HG02981 (cell line): ENCODE measurements around the gene ZNF497.
A peak's percentile ranks its signal among the peaks of the same experiment; 100 is the strongest.
"Not testable (repeated sequence)": the region's sequence is repeated elsewhere in the genome, so short reads cannot be mapped to it uniquely, and the experiment has no call there.

Experiments used
- ATAC-seq: cut with Tn5 transposase; IDR thresholded peaks from one replicate; pipeline ENCODE4 v1.9.1; 2021; ENCODE audit warnings: mild to moderate bottlenecking, moderate library complexity; ENCODE audit not compliant: unreplicated experiment

The ZNF497 gene

DNA sequence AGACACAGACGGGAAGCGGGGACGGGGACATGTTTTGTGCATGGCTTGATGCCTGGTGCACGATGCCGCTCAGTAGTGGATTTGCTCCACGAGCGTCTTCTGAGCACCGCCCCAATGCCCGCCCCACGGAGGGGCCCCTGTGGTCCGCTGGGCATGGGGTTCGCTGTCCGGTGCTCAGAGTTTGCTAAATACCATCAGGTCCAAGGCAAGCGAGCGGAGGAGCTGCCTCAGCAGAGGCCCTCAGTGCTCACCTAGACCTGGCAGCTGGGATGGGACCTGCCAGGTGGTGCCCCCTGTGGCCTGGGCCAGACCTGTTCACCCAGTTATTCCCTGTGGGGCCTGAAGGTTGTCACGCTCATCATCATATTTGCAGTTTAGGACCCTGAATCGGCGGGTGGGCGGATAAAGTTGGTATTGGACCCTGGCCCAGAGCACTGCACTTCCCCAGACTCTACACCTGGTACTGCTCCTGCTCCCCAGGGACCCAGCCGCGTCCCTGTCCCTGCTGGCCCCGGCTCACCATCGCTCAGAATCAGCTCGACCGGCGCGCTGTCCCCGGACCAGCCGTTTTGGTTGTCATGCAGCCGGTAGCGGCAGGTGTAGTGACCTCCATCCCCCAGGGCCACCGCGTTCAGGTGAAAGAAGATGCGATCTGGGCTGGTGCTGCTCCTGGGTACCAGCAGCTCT lies 11.5 kb downstream of the ZNF497 start:
- no peak for ATAC-seq

DNA sequence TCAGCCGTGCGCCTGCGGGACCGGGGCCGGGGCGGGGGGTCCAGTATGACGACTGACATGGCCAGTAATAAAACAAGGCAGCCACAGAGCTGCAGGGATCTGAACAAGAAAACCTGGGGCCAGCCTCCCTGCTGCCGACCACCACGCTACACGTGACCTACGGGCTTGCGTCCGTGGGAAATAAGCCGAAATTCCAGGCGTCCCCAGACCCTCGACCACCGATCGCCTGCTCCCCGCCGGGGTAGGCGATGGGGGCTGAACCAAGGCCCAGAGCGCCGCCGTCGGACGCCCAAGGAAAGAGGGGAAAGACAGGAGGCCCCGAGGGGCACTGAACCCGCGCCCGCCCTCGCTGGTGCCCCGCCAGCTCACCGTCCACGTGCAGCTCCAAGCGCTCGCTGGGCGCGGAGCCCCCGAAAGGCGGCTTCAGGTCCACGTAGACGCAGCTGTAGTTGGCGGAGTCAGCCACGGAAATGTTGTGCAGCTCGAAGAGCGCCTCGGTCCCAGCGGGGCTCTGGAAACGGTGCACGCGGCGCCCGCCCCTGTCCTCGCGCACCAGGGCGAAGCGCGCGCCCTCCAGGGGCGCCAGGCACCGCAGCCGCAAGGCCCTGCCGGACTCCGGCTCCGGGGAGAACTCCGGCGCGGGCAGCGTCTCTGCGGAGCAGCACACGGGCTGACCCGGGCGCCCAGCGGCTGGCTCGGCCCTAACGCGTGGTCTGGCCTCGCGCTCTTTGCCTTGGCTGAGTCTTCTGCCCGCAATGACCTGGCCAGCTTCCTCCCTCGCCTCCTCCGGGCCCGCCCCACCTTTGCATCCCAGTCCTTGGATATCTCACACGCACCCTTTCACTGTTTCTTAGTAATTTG lies 12.3 kb downstream of the ZNF497 start:
- ATAC-seq = no peak

DNA sequence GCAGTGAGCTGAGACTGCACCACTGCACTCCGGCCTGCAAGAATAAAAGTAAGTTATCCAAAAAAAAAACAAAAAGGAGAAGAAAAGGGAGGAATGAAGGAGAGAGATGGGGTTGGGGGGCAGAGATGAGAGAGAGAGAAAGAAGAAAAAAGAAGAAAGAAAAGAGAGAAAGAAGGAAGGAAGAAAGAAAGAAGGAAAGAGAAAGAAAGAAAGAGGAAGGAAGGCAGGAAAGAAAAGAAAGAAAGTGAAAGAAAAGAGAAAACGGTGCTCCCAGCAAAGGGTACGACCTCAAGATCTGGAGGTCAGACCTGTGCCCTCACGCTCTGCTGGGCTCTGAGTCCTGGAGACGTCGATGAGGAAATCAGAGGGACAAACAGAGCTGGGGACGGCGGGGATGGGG lies 13.0 kb downstream of the ZNF497 start:
- ATAC-seq = no peak

DNA sequence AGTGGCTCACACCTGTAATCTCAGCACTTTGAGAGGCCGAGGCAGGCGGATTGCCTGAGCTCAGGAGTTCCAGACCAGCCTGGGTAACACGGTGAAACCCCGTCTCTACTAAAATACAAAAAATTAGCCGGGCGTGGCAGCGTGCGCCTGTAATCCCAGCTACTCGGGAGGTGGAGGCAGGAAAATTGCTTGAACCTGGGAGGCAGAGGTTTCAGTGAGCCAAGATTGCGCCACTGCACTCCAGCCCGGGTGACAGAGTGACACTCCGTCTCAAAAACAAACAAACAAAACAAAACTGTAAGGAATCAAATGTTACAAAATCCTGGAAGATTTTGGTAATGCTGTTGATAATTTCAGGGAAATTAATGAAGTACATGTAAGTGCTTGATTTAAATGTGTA lies 14.5 kb downstream of the ZNF497 start:
- not testable (repeated sequence) for ATAC-seq

DNA sequence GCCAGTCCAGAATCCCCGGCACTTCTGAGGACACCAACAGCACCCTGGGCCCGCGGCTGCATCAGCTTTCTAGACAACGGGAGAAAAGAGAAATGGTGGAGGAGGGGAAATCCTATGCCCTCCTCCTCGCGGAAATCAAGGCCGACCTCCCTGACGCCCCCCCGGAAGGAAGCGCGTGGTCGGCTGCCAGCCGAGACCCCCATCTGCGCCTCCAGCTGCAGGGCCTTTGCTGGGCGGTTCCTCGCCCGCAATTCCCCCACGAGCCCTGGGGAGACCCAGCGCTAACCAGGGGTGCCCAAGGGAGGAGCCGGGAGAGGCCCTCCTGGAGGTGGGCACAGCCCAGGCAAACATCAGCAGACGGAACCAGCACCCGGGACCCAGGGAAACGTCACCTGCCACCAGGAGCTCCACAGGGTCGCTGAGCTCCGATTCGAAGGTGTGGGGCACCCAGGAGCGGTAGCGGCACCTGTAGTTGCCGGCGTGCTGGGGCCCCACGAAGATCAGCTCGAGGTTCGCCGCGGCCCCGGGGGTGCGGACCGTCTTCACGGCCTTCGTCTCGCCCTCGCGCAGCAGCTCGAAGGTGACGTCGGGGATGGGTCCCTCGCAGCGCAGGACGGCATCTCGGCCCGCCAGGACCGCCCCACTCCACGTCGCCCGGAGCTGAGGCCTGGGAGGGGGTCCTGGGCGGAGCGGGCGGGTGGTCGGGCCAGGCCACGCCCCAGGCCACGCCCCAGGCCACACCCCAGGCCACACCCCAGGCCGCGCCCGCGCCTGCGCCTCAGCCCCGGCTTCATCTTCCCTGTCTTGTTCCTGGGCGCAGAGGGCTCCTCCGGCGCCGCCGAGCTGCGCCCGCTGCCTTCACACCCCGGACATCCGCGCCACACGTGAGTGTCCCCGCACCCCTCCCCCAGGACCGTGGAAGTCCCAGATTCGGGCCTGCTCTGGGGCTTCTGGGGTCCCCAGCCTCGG lies 15.3 kb downstream of the ZNF497 start:
- peak; percentile 85 for ATAC-seq

DNA sequence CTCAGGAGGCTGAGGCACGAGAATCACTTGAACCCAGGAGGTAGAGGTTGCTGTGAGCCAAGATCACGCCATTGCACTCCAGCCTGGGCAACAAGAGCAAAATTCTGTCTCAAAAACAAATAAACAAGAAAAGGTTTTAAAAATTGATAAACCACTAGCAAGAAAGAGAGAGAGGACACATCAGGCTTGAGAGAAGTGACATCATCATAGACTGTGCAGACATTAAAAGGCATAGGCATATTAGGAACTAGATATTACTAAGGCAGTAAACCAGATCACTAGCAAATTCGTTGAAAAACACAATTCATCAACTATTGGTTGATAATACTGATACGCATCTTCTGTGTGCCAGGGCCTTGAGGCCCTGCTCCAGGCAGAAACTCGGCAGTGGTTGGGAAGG lies 17.0 kb downstream of the ZNF497 start:
- ATAC-seq = no peak

DNA sequence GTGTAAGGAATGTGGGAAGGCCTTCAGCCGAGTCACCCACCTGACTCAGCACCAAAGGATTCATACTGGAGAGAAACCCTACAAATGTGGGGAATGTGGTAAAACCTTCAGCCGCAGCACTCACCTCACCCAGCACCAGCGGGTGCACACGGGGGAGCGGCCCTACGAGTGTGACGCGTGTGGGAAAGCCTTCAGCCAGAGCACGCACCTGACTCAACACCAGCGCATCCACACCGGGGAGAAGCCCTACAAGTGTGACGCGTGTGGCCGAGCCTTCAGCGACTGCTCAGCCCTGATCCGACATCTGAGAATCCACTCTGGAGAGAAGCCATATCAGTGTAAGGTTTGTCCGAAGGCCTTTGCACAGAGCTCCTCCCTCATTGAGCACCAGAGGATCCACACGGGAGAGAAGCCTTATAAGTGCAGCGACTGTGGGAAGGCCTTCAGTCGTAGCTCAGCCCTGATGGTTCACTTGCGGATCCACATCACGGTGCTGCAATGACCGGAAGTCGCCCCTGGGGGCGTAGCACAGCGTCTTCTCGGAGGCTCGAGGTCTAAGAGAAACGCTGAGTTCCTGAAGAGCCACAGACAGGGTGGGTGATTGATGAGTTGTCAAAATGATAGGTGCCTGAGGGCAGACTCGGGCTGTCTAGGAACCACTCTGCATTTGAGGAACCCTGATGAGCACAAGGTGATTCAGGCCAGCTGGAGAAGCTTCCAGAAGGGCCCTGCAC lies 23.6 kb downstream of the ZNF497 start:
- ATAC-seq = no peak

DNA sequence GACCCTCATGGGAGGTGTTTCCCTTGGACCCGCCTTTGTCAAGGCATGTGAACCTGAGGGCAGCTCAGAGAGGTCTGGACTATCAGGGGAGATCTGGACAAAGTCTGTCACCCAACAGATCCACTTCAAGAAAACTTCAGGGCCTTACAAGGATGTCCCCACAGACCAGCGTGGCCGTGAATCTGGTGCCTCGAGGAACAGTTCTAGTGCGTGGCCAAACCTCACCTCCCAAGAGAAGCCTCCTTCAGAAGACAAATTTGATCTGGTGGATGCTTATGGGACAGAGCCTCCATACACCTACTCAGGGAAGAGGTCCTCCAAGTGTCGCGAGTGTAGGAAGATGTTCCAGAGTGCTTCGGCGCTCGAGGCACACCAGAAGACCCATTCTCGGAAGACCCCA lies 24.2 kb downstream of the ZNF497 start:
- no peak for ATAC-seq

DNA sequence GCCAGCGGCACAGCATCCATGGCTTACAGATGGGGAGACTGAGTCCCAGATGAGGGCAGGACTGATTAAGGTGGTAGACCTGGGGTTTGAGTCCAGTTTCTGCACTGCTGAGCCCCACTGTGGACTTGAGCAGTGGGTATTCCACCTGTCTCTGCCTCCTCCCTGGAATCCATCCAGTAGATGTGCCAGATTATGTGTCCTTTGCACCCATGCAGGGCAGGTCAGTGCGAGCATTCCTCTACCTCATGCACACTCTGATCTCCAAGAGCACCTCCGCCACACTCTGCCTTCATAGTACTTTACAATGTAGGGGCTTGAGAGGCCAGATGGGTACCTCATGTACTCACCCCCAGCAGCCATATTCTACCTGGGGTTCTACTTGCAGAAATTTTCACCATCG lies 25.7 kb downstream of the ZNF497 start:
- no peak for ATAC-seq

DNA sequence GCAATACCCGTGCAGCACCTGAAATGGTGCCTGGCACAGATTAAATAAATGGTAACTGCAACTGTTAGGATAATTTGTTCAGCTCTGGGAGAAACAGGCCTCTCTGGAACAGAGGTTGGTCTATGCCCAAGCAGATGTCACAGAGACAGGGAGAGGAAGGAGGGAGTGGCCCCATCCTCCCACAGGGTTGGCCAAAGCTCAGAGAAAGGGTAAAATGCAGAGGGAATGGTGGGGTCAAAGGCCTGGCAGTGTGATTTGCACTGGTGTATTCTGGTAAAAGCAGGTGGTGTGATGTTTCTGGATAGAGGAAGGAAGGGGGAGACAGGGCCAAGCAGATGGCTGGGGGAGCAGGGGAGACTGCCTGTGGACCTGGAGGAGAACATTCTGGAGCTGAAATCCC lies 26.3 kb downstream of the ZNF497 start:
- no peak for ATAC-seq

DNA sequence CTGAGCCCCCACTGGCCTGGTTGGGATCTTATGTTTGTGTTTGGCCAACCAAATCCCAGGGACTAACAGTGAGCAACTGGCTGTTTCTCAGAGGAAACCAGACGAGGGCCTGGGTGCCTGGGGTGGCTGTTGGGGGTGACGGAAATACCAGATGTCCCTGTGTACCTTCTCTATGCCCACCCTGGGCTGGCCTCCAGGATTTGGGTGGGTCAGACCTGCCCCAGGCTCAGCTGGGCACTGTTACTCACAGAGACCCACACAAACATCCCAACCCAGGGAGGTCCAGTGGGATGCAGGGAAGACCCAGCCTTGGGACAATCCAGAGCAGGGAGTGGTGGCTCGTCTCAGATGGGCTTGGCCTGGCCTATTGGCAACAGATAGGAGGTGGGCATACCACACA lies 26.9 kb downstream of the ZNF497 start:
- ATAC-seq = no peak

DNA sequence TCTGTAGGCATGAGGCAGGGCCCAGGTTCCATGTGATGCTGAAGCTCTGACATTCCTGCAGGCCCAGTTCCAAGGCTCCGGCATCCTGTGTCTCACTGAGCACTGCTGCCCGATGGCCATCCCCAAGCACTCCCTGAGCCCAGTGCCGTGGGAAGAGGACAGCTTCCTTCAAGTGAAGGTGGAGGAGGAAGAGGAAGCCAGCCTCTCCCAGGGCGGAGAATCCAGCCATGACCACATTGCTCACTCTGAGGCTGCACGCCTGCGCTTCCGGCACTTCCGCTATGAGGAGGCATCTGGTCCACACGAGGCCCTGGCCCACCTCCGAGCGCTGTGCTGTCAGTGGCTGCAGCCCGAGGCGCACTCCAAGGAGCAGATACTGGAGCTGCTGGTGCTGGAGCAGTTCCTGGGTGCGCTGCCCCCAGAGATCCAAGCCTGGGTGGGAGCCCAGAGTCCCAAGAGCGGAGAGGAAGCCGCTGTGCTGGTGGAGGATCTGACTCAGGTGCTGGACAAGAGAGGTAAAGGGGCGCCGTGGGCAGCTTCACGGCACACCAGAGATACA lies 27.8 kb downstream of the ZNF497 start:
- no peak for ATAC-seq

DNA sequence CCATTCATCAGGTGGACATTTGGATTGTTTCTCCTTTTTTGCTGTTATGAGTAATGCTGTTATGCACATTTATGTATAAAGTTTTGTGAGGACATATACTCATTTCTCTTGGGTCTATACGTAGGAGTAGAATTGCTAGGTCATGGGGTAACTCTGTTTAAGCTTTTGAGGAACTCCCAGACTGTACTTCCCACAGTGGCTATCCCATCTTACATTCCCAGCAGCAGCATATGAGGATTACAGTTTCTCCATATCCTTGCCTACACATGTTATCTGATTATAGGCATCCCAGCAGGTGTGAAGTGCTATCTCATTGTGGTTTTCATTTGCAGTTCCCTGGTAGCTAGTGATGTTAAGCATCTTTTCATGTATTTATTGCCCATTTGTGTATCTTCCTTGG lies 29.9 kb downstream of the ZNF497 start:
- ATAC-seq = no peak

DNA sequence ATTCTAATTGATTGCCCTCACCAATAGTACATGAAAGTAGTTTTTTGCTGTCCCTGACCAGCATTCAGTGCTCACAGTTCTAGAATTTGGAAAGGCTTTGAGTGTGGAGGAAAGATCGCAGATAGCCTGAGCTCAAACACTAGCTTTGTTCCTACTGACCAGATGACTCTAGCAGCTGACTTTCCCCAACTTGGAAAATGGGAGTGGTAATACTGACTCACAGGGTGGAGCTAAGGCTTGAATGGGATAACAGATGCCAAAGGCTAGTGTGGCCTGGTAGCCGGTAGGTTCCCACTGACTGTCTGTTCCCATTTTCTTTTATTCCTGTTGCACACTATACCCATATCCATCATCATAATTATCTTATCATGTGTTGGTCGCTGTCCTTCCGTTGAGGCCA lies 32.1 kb downstream of the ZNF497 start:
- no peak for ATAC-seq

DNA sequence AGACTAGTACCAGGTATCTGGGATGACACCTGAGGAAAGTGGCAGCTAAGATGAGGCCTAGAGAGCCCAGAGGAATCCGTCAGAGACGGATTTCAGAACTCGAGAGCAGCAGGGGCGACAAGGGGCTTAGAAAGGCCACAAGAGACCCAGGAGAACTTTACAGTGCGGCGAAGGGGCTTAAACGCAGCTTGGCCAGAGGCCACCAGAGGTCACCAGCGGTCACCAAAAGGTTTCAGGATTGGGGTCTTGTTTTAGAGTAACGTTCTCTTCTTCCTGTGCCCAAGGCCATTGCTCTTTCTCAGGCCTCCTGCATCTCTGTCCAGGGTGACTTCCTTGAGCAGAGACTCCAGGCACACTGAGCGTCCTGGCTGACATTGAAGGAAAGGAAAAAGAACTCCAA lies 33.6 kb downstream of the ZNF497 start:
- ATAC-seq = no peak

DNA sequence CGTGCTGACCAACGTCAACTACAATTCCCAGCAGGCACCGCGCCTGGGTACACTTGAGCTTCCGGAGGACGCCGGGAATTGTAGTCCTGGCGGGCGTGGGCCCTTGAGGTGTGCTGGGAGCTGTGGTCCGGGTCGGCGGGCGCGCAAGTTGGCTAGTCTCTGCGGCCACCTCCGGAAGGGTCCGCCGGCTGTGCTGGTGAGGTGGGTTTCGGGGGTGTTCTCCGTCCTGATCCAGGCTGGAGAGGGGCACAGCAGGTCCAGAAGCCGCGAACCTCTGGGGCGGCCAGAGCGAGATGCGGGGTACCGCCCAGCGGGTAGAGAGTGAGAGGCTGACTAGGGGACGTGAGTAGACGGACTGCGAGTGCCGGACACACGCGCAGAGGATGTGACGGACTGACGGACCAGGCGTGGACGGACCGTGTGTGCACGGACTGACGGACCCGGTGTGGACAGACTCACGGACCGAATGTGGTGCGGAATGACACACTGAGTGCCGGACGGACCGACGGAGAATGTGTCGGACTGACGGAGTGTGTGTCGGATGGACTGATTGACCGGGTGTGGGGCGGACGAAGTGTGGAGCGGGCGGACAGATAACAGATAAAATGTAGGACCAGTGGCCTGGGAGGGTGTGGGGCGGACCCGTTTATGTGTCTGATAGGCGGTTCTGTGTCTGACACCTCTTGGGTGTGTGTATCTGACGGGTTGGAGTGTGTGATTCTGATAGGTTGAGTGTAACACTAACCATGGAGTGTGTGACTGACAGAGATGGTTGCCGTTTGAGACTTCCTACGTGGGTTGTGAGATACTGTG lies 35.4 kb downstream of the ZNF497 start, which contains the start of gene ZSCAN22:
Gene ZSCAN22 (plus strand): TSS at position 81 of the 813 bp plus-strand sequence. CDS start 7,809 bp downstream, outside the sequence.
- peak; percentile 84 for ATAC-seq

DNA sequence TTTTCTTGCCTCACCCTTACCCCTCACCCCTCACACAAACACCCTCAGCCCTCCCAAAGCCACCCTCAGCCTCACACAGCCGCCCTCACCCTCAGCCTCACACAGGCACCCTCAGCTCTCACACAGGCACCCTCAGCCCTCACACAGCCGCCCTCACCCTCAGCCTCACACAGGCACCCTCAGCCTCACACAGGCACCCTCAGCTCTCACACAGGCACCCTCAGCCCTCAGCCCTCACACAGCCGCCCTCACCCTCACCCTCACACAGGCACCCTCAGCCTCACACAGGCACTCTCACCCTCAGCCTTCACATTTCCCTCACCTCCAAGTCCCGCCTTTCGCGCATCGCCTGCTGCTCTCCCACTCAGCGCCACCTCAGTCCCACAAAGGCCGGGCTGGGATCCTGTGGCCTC lies 36.0 kb downstream of the ZNF497 start:
- ATAC-seq = no peak

DNA sequence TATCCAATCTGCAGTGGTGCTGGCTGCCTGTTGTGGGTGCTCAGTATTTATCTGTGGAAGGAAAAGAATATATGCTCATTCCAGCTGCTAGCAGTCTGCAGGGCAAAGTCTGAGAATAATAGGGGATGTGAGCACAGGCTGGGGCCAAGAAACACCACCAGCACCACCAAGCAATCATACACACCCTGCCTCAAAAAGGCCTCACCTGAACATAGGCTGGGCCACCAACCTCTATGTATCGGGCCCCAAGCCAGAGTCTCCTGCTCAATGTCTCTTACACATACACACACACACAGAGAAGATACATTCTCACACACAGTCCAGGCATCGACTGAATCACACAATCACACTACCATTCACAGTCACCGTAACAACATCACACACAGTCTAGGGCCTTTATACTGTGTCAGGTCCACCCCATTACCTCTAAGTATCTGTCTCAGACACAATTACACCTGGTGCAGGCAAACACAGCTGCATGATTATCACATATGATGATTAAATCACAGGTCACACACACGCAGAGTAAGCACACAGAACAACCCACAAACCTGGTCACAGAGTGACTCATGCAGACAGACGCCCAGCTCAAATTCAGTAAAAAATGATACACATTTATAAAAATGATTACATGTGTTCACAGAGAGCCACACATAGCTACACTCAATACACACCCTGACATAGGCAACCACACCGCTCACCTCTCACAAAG lies 37.1 kb downstream of the ZNF497 start:
- no peak for ATAC-seq

DNA sequence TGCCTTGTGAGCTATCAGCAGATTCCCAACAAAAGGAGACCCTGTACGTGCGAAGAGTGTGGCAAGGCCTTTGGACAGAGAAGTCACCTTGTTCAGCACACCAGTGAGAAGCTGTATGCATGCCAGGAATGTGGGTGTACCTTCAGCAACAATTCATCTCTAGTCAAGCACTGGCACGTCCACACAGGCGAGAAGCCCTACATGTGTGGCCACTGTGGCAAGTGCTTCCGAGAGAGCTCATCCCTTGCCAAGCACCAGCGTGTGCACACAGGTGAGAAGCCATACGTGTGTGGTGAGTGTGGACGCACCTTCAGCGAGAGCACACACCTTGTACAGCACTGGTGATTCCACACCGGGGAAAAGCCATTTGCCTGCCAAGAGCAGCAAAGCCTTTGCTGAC lies 43.3 kb downstream of the ZNF497 start:
- no peak for ATAC-seq
